GM12878 (cell line): ENCODE data around the gene RPS23. TPM values are rescaled to one million over a fixed set of nuclear protein-coding genes. Genes with fewer than 3 reads are reported as not detected.

ENCODE experiments used
- ATAC-seq: fragments of 200-7000 bp; cut with Tn5 transposase; 3 replicates; pipeline ENCODE4 v1.9.1; 2020; ENCODE audit warnings: mild to moderate bottlenecking, moderate library complexity
- BruUV-seq: library from RNA; stranded (reverse); fragments of 400-500 nt; replicated peaks from 2 replicates; lab custom pipeline; 2021; lab: Mats Ljungman, UMichigan
- CTCF ChIA-PET: fragments of 300-600 bp; sonication (Branson Sonifier 250); formaldehyde crosslinking; extraction: SDS; loops from one replicate; lab custom pipeline; 2021; ENCODE audit warnings: inconsistent platforms; lab: Yijun Ruan, JAX
- POLR2A ChIA-PET: fragments of 350-600 bp; formaldehyde crosslinking; extraction: SDS; loops from one replicate; lab custom pipeline; 2021; ENCODE audit warnings: inconsistent platforms; lab: Charles Lee
- RAD21 ChIA-PET: fragments of 300-600 bp; sonication (Branson Sonifier 250); formaldehyde crosslinking; loops from one replicate; lab custom pipeline; 2023; ENCODE audit warnings: antibody characterized with exemption; ENCODE audit not compliant: unreplicated experiment; lab: Charles Lee
- SMC1A ChIA-PET: fragments of 300-600 bp; sonication (Branson Sonifier 250); formaldehyde crosslinking; loops from one replicate; lab custom pipeline; 2023; ENCODE audit not compliant: unreplicated experiment, uncharacterized antibody; lab: Charles Lee
- DNase-seq: peaks from one replicate; pipeline ENCODE4 v3.0.0-alpha.2; 2011; ENCODE audit warnings: low read depth, low spot score
- FAIRE-seq: peaks from 3 replicates; lab custom pipeline; 2011; peaks lifted over from hg19 to GRCh38; lab: Jason Lieb, UNC
- H2AFZ ChIP-seq: 2 replicates; pipeline ENCODE4 v1.6.0; 2011; ENCODE audit warnings: low read depth, low read length, control low read depth; ENCODE audit not compliant: control insufficient read depth
- H3K27ac ChIP-seq: 2 replicates; pipeline ENCODE4 v1.5.1; 2011; ENCODE audit warnings: control low read depth; ENCODE audit not compliant: control insufficient read depth, insufficient read depth
- H3K27me3 ChIP-seq, 2 experiments: replicated peaks in 1 of 2; 2 replicates each; pipeline versions ENCODE4 v1.6.0 to v1.6.1; 2011; ENCODE audit warnings: low read length in 1 of 2; ENCODE audit not compliant: control insufficient read depth in 2 of 2, insufficient read depth in 2 of 2
- H3K36me3 ChIP-seq, 2 experiments: 2 replicates each; pipeline ENCODE4 v1.5.1; 2011; ENCODE audit warnings: low read length in 1 of 2; ENCODE audit not compliant: control insufficient read depth in 2 of 2, insufficient read depth in 2 of 2
- H3K4me1 ChIP-seq: 2 replicates; pipeline ENCODE4 v1.6.1; 2011; ENCODE audit warnings: mild to moderate bottlenecking, low read length, moderate library complexity, mixed read lengths; ENCODE audit not compliant: control insufficient read depth, insufficient read depth
- H3K4me2 ChIP-seq: 2 replicates; pipeline ENCODE4 v1.6.0; 2011; ENCODE audit warnings: control low read depth; ENCODE audit not compliant: control insufficient read depth, insufficient read depth
- H3K4me3 ChIP-seq: fragments of 200-600 bp; sonication (generic); 2 replicates; pipeline ENCODE4 v1.5.1; 2016
- H3K79me2 ChIP-seq: 2 replicates; pipeline ENCODE4 v1.6.0; 2011; ENCODE audit warnings: low read length; ENCODE audit not compliant: control insufficient read depth, insufficient read depth
- H3K9ac ChIP-seq: 2 replicates; pipeline ENCODE4 v1.8.0; 2011; ENCODE audit warnings: low read length, control low read depth, mixed read lengths; ENCODE audit not compliant: control insufficient read depth, insufficient read depth
- H3K9me3 ChIP-seq: replicated peaks from 3 replicates; pipeline ENCODE4 v1.5.1; 2011; ENCODE audit warnings: mild to moderate bottlenecking, low read length; ENCODE audit not compliant: control insufficient read depth, insufficient read depth
- H4K20me1 ChIP-seq: 2 replicates; pipeline ENCODE4 v1.6.0; 2011; ENCODE audit not compliant: control insufficient read depth, insufficient read depth
- BACH1 ChIP-seq: fragments of 450-650 bp; IDR thresholded peaks from 2 replicates; pipeline ENCODE4 v1.6.1; 2017; ENCODE audit warnings: mild to moderate bottlenecking, borderline replicate concordance
- EP300 ChIP-seq, 2 experiments: fragments of 150-350 bp in 1 of 2; IDR thresholded peaks; 2 replicates each; pipeline ENCODE4 v1.6.1; 2011 to 2012; ENCODE audit warnings: low read depth in 2 of 2, low read length in 2 of 2, borderline replicate concordance in 1 of 2, improper control_type of control experiment in 1 of 2, inconsistent platforms in 1 of 2; ENCODE audit not compliant: control insufficient read depth in 1 of 2
- NBN ChIP-seq: fragments of 450-650 bp; IDR thresholded peaks from 2 replicates; pipeline ENCODE4 v1.6.1; 2016
- NFIC ChIP-seq: IDR thresholded peaks from 2 replicates; pipeline ENCODE4 v1.6.1; 2012; ENCODE audit warnings: low read depth, mild to moderate bottlenecking, inconsistent platforms, low read length, moderate library complexity
- PAX5 ChIP-seq: IDR thresholded peaks from 2 replicates; pipeline ENCODE4 v1.6.1; 2011; ENCODE audit warnings: low read depth, low read length, borderline replicate concordance
- POLR2A ChIP-seq: IDR thresholded peaks from 2 replicates; pipeline ENCODE4 v1.6.1; 2011; ENCODE audit warnings: low read depth, mild to moderate bottlenecking, low read length
- POLR2AphosphoS5 ChIP-seq: IDR thresholded peaks from 2 replicates; pipeline ENCODE4 v1.6.1; 2011; ENCODE audit warnings: mild to moderate bottlenecking, low read length, inconsistent platforms
- SIX5 ChIP-seq: IDR thresholded peaks from 2 replicates; pipeline ENCODE4 v1.6.1; 2011; ENCODE audit warnings: mild to moderate bottlenecking, low read depth, low read length, moderate library complexity; ENCODE audit not compliant: severe bottlenecking
- WGBS: methylation state at CpG from one replicate; pipeline ENCODE4 v1.1.6; 2016; ENCODE audit warnings: low lambda C conversion rate; ENCODE audit not compliant: insufficient replicate concordance, insufficient coverage; ENCODE audit errors: missing lambda C conversion rate; 5-methylcytosine and 5-hydroxymethylcytosine counted together
- in situ Hi-C: fragments of 300-500 bp; cut with MboI; formaldehyde crosslinking; loops from 9 replicates; pipeline ENCODE4 v1.14.3; 2018; ENCODE audit warnings: mixed read lengths
- intact Hi-C: fragments of 100-400 bp; cut with micrococcal nuclease; formaldehyde crosslinking; loops from one replicate; pipeline ENCODE4 v1.14.2; 2022; ENCODE audit not compliant: unreplicated experiment
- polyA plus RNA-seq, 11 experiments: library from polyadenylated mRNA; depleted of rRNA in 4 of 11; unstranded in 6 of 11; stranded (reverse) in 5 of 11; fragments of >200 nt; fragmentation: Nextera tagmentation in 4 of 11; fragmentation: Illumina TruSeq in 1 of 11; extraction: Ambion mirVana in 4 of 11; extraction: Trizol in 1 of 11; gene quantifications; 1 replicate in 1 of 11; 2 replicates in 10 of 11; pipeline versions ENCODE4 v1.2.1 to v1.2.3, GENCODE V29; 2011 to 2016; ENCODE audit warnings: inconsistent platforms in 2 of 11, missing spikeins in 2 of 11, low read depth in 1 of 11
- total RNA-seq, 4 experiments: library from RNA; depleted of rRNA in 3 of 4; stranded (reverse); fragments of >200 nt in 3 of 4; fragmentation: Illumina TruSeq in 1 of 4; extraction: Trizol in 1 of 4; gene quantifications; 2 replicates each; pipeline versions ENCODE4 v1.2.1 to v1.2.3, GENCODE V29; 2013 to 2021
- TF ChIP-seq, protein P1 (sequence below): IDR thresholded peaks from 2 replicates; pipeline ENCODE4 v1.6.1; 2011; ENCODE audit warnings: mild to moderate bottlenecking, low read depth, low read length, moderate library complexity; ENCODE audit not compliant: insufficient replicate concordance
- TF ChIP-seq, protein P2 (sequence below): fragments of 450-650 bp; IDR thresholded peaks from 2 replicates; pipeline ENCODE4 v1.6.1; 2016; ENCODE audit warnings: mild to moderate bottlenecking
- TF ChIP-seq, protein P3 (sequence below): fragments of 450-650 bp; formaldehyde crosslinking; IDR thresholded peaks from 2 replicates; pipeline ENCODE4 v1.5.0; 2022; ENCODE audit warnings: mild to moderate bottlenecking, missing genetic modification characterization

RPS23 gene
- total and polyA plus RNA-seq, 10 of the 15 experiments (the other 5 are each of a cell fraction or from before 2014, with no cell fraction given), result 2,489 to 8,145 (median 5,256) TPM

DNA sequence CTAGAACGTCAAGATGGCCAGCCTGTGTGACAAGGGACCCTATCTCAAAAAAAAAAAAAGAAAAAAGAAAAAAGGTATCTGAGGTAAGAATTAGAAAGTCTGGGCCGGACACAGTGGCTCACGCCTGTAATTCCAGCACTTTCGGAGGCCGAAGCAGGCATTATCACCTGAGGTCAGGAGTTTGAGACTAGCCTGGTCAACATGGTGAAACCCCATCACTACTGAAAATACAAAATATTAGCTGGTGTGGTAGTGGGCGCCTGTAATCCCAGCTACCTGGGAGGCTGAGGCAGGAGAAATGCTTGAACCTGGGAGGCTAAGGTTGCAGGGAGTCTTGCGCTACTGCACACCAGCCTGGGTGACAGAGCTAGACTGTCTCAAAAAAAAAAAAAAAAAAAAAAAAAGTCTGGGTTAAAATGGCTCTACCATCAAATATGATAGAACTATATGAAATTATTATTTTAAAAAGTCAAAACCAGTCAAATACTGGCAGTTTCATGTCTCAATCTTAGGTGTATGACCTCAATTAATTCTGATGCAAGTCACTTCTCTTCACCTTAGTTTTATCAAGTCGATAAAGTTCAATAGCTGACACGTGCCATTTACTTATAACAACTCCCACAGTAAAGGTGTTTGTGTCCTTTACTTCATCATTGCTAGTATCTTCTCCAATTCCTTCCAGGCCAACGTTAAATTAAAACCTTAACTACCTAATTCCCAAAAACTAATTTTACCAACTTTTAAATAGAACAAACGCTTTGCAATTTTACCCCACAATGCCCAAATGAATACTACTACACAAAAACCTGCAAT, 1.1 kb downstream of the RPS23 start (continued):
- TF ChIP-seq BACH1 (no peak), NFIC (no peak), EP300 (IDR thresholded peaks at IDR 0.05; ENCODE audit: borderline replicate concordance in 1 of 2, control insufficient read depth in 1 of 2, low read depth in 2 of 2, low read length in 2 of 2) (no peak), POLR2AphosphoS5 (no peak)
- TF ChIP-seq, protein P1, sequence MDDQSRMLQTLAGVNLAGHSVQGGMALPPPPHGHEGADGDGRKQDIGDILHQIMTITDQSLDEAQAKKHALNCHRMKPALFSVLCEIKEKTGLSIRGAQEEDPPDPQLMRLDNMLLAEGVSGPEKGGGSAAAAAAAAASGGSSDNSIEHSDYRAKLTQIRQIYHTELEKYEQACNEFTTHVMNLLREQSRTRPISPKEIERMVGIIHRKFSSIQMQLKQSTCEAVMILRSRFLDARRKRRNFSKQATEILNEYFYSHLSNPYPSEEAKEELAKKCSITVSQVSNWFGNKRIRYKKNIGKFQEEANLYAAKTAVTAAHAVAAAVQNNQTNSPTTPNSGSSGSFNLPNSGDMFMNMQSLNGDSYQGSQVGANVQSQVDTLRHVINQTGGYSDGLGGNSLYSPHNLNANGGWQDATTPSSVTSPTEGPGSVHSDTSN, result no peak

DNA sequence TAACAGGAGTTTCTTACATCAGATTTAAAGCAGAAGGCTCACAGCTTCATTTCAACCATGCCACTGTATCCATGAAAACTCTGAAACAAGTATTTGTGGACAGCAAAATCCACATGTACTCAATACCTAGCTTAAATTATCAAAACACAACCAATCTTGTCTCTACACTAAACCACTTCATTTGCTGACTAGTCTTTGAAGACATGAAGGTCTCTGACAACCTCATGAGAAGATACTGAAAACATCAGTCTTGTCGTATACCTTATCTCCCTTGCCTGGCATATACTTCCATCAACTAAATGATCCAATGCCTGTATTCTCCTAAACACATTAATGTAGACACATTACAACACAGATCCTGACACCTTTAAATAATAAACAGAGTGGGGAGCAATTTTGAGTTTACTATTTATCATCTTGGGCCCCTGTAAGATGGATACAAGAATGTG, 2.9 kb downstream of the RPS23 start:
- Histone ChIP-seq H3K27me3 (no peaks in the 10 kb centered on the region), H4K20me1 (no peaks in the 10 kb centered on the region), H3K4me3 (no peak overlapping the region), H3K4me2 (peak overlapping the region; percentile 15; the same call in 1 of the 2 replicates), H3K79me2 (peaks cover 43% of the 10 kb centered on the region), H3K4me1 (peaks cover 13% of the 10 kb centered on the region), H3K27ac (no peak overlapping the region), H2AFZ (no peak overlapping the region), H3K36me3 (peaks cover 5 to 19% of the 10 kb centered on the region in 2 experiments), H3K9ac (no peak overlapping the region), H3K9me3 (no peaks in the 10 kb centered on the region)
- no peak for DNase-seq
- ChIA-PET CTCF (interaction anchor here (1.0 kb wide), 1 partner anchor 16 kb away, joined by 4 read pairs; no protein-coding TSS in a partner anchor), SMC1A (interaction anchor here (1.2 kb wide), 1 partner anchor 304 kb away, joined by 3 read pairs; no protein-coding TSS in a partner anchor), POLR2A (no interaction called here), RAD21 (no interaction called here)
- WGBS, result 100% methylated on average over 1 of the region's 1 CpG
- intact Hi-C loops (loop anchor here (10.0 kb wide), 1 partner anchor 800 kb away; the partner anchor contains the start of genes TMEM167A and XRCC4), in situ Hi-C loops (no loop called here)
- ATAC-seq, result no peak
- no TSS peak for BruUV-seq
- no peak for FAIRE-seq
- TF ChIP-seq, protein P2, sequence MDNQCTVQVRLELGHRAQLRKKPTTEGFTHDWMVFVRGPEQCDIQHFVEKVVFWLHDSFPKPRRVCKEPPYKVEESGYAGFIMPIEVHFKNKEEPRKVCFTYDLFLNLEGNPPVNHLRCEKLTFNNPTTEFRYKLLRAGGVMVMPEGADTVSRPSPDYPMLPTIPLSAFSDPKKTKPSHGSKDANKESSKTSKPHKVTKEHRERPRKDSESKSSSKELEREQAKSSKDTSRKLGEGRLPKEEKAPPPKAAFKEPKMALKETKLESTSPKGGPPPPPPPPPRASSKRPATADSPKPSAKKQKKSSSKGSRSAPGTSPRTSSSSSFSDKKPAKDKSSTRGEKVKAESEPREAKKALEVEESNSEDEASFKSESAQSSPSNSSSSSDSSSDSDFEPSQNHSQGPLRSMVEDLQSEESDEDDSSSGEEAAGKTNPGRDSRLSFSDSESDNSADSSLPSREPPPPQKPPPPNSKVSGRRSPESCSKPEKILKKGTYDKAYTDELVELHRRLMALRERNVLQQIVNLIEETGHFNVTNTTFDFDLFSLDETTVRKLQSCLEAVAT, result no peak
- no peak for TF ChIP-seq SIX5
- no peak for TF ChIP-seq NBN
- no peak for TF ChIP-seq POLR2A
- no peak for TF ChIP-seq PAX5
- TF ChIP-seq, protein P3, sequence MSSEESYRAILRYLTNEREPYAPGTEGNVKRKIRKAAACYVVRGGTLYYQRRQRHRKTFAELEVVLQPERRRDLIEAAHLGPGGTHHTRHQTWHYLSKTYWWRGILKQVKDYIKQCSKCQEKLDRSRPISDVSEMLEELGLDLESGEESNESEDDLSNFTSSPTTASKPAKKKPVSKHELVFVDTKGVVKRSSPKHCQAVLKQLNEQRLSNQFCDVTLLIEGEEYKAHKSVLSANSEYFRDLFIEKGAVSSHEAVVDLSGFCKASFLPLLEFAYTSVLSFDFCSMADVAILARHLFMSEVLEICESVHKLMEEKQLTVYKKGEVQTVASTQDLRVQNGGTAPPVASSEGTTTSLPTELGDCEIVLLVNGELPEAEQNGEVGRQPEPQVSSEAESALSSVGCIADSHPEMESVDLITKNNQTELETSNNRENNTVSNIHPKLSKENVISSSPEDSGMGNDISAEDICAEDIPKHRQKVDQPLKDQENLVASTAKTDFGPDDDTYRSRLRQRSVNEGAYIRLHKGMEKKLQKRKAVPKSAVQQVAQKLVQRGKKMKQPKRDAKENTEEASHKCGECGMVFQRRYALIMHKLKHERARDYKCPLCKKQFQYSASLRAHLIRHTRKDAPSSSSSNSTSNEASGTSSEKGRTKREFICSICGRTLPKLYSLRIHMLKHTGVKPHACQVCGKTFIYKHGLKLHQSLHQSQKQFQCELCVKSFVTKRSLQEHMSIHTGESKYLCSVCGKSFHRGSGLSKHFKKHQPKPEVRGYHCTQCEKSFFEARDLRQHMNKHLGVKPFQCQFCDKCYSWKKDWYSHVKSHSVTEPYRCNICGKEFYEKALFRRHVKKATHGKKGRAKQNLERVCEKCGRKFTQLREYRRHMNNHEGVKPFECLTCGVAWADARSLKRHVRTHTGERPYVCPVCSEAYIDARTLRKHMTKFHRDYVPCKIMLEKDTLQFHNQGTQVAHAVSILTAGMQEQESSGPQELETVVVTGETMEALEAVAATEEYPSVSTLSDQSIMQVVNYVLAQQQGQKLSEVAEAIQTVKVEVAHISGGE (CRISPR knock-in tag), result no peak
